ENCODE results near the gene OSBPL3.

Gene OSBPL3

GRCh38 chr7:24757353-24758275 lies 222.4 kb downstream of the OSBPL3 start, which contains the start of gene GSDME:
Gene GSDME, minus strand, starts transcription at chr7:24757464. Its CDS starts 7,690 bp downstream, at chr7:24749774.
- H3K4me3 ChIP-seq (ENCODE audit: low read length) = peak within 1 kb of the TSS; percentile 85
- peaks cover 29% of the 10 kb centered on the region for H3K4me1 ChIP-seq (ENCODE audit: control insufficient read depth, insufficient read depth, low read length)
- no peaks in the 10 kb centered on the region for H3K9me3 ChIP-seq (replicated peaks; ENCODE audit: low read length)
- H3K27me3 ChIP-seq (ENCODE audit: control insufficient read depth, insufficient read depth, low read length) = no peaks in the 10 kb centered on the region
- H3K36me3 ChIP-seq (ENCODE audit: insufficient read depth, low read length) = no peaks in the 10 kb centered on the region
- H3K9ac ChIP-seq (ENCODE audit: low read depth, low read length) = peak within 1 kb of the TSS; percentile 93
- H3K4me2 ChIP-seq (ENCODE audit: low read length) = peak within 1 kb of the TSS; percentile 97

- Histone ChIP-seq H3K4me1 (ENCODE audit: control insufficient read depth, insufficient read depth, low read length) (peaks cover 29% of the 10 kb centered on the region), H3K36me3 (ENCODE audit: insufficient read depth, low read length) (no peaks in the 10 kb centered on the region), H3K4me2 (ENCODE audit: low read length) (peak overlapping the region; percentile 97), H3K9me3 (replicated peaks; ENCODE audit: low read length) (no peaks in the 10 kb centered on the region), H3K4me3 (ENCODE audit: low read length) (peak overlapping the region; percentile 85), H3K9ac (ENCODE audit: low read depth, low read length) (peak overlapping the region; percentile 93), H3K27me3 (ENCODE audit: control insufficient read depth, insufficient read depth, low read length) (no peaks in the 10 kb centered on the region)
These were observed 223.2 kb downstream of the OSBPL3 start for GRCh38 chr7:24756545-24757352.

- Histone ChIP-seq H3K4me2 (ENCODE audit: low read length) (peak overlapping the region; percentile 97), H3K4me3 (ENCODE audit: low read length) (peak overlapping the region; percentile 85), H3K36me3 (ENCODE audit: insufficient read depth, low read length) (no peaks in the 10 kb centered on the region), H3K27me3 (ENCODE audit: control insufficient read depth, insufficient read depth, low read length) (no peaks in the 10 kb centered on the region), H3K4me1 (ENCODE audit: control insufficient read depth, insufficient read depth, low read length) (peaks cover 29% of the 10 kb centered on the region), H3K9ac (ENCODE audit: low read depth, low read length) (no peak overlapping the region), H3K9me3 (replicated peaks; ENCODE audit: low read length) (no peaks in the 10 kb centered on the region)
These were observed 224.2 kb downstream of the OSBPL3 start for GRCh38 chr7:24755541-24756407.

DNA sequence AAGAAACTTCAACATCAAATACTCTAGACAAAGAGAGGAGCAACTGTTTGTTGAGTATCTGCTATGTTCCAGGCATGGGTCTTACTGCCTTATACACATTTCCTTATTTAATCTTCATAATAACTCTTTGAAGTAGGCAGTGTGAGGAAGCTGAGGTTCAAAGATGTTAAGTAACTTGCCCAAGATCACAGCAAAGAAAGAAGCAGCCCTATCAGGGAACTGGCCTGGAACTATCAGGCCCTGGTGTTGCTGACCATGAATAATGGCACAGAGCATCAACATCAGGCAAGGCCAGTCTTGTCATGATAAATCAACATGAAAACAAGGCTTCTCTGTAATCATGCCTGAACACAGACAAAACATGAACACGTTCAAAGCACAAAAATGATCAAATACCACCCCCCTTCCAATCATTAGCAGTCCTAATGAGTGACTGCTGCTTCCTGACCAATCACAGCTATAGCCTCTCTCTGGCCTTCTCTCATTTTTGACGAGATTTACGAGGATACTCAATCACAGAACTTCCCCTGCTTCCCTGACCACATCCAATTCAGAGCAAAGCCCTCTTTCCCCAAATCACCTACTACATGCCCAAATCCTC lies 225.0 kb downstream of the OSBPL3 start:
- Histone ChIP-seq H3K9me3 (replicated peaks; ENCODE audit: low read length) (no peaks in the 10 kb centered on the region), H3K36me3 (ENCODE audit: insufficient read depth, low read length) (no peaks in the 10 kb centered on the region), H3K4me3 (ENCODE audit: low read length) (no peak overlapping the region), H3K4me1 (ENCODE audit: control insufficient read depth, insufficient read depth, low read length) (peaks cover 29% of the 10 kb centered on the region), H3K4me2 (ENCODE audit: low read length) (peak overlapping the region; percentile 97), H3K9ac (ENCODE audit: low read depth, low read length) (no peak overlapping the region), H3K27me3 (ENCODE audit: control insufficient read depth, insufficient read depth, low read length) (no peaks in the 10 kb centered on the region)

- Histone ChIP-seq H3K4me3 (ENCODE audit: low read length) (no peak overlapping the region), H3K4me2 (ENCODE audit: low read length) (no peak overlapping the region), H3K9ac (ENCODE audit: low read depth, low read length) (no peak overlapping the region), H3K4me1 (ENCODE audit: control insufficient read depth, insufficient read depth, low read length) (peaks cover 19% of the 10 kb centered on the region), H3K36me3 (ENCODE audit: insufficient read depth, low read length) (no peaks in the 10 kb centered on the region), H3K9me3 (replicated peaks; ENCODE audit: low read length) (no peaks in the 10 kb centered on the region), H3K27me3 (ENCODE audit: control insufficient read depth, insufficient read depth, low read length) (no peaks in the 10 kb centered on the region)
These were observed 227.7 kb downstream of the OSBPL3 start for GRCh38 chr7:24752073-24752800.

- H3K9ac ChIP-seq (ENCODE audit: low read depth, low read length) = no peak overlapping the region
- no peak overlapping the region for H3K4me3 ChIP-seq (ENCODE audit: low read length)
- H3K4me1 ChIP-seq (ENCODE audit: control insufficient read depth, insufficient read depth, low read length) = peaks cover 15% of the 10 kb centered on the region
These were observed 228.5 kb downstream of the OSBPL3 start for GRCh38 chr7:24751484-24751883.

DNA sequence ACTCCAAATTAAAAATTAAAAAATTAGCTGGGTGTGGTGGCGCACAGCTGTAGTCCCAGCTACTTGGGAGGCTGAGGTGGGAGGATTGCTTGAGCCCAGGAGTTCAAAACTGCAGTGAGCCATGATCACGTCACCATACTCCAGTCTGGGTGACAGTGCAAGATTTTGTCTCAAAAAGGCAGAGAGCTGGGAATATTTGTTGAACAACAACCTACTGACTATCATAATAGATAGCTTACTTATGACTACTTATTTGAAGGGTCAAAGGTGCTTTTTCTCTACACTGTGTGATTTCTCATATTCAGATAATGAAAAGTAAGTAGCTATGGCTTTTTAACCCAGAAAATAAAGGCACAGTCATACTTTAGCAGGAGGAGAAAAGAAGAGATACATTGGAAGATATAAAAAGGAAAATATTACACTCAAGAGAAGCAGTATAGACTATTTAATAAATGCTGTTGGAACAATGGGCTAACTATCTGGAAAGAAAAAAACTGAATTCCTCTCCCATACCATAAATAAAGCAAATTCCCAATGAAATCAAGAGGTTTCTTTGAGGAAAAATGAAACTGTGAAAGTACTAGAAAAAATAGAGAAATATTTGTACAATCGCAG lies 229.4 kb downstream of the OSBPL3 start:
- Histone ChIP-seq H3K36me3 (ENCODE audit: insufficient read depth, low read length) (no peaks in the 10 kb centered on the region), H3K4me3 (ENCODE audit: low read length) (no peak overlapping the region), H3K4me1 (ENCODE audit: control insufficient read depth, insufficient read depth, low read length) (peaks cover 6% of the 10 kb centered on the region), H3K27me3 (ENCODE audit: control insufficient read depth, insufficient read depth, low read length) (no peaks in the 10 kb centered on the region), H3K9ac (ENCODE audit: low read depth, low read length) (no peak overlapping the region), H3K9me3 (replicated peaks; ENCODE audit: low read length) (no peaks in the 10 kb centered on the region), H3K4me2 (ENCODE audit: low read length) (no peak overlapping the region)

More at GRCh38 chr7:24751484-24751883, 228.5 kb downstream of the OSBPL3 start:
- no peaks in the 10 kb centered on the region for H3K9me3 ChIP-seq (replicated peaks; ENCODE audit: low read length)
- no peak overlapping the region for H3K4me2 ChIP-seq (ENCODE audit: low read length)
- H3K27me3 ChIP-seq (ENCODE audit: control insufficient read depth, insufficient read depth, low read length) = no peaks in the 10 kb centered on the region
- H3K36me3 ChIP-seq (ENCODE audit: insufficient read depth, low read length) = no peaks in the 10 kb centered on the region

DNA sequence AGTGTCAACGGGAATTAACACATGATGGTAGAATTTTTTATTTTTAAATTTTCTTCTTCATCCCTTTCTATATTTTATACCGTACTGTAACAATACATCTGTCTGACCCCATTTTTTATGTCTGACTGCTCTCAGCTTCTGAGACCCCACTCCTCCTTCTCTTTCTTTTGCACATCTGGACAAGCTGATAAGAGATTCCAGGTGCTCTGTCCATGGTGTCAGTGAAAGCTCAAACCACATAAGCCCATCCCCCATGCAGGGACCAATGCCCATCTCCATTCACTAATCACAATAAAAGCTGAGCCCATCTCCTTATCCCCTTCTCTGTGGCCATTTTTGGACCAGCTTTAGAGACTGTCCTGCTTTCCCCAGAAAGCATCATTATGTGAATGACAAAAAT lies 231.5 kb downstream of the OSBPL3 start:
- Histone ChIP-seq H3K36me3 (ENCODE audit: insufficient read depth, low read length) (peaks cover 5% of the 10 kb centered on the region), H3K4me1 (ENCODE audit: control insufficient read depth, insufficient read depth, low read length) (no peaks in the 10 kb centered on the region), H3K4me2 (ENCODE audit: low read length) (no peak overlapping the region), H3K9me3 (replicated peaks; ENCODE audit: low read length) (no peaks in the 10 kb centered on the region), H3K27me3 (ENCODE audit: control insufficient read depth, insufficient read depth, low read length) (no peaks in the 10 kb centered on the region), H3K9ac (ENCODE audit: low read depth, low read length) (no peak overlapping the region), H3K4me3 (ENCODE audit: low read length) (no peak overlapping the region)
